OCI-LY7 (cell line): ENCODE results near the gene GARRE1. TPM values are rescaled to one million over a fixed set of nuclear protein-coding genes. Genes with fewer than 3 reads are reported as not detected.

ENCODE experiments used
- BruUV-seq: library from RNA; stranded (reverse); fragments of 400-500 nt; replicated peaks from 2 replicates; lab custom pipeline; 2021; lab: Mats Ljungman, UMichigan
- CTCF ChIA-PET: fragments of 300-600 bp; sonication (Branson Sonifier 250); formaldehyde crosslinking; loops from one replicate; lab custom pipeline; 2022; ENCODE audit warnings: antibody characterized with exemption; ENCODE audit not compliant: unreplicated experiment; lab: Charles Lee
- POLR2A ChIA-PET: fragments of 300-600 bp; sonication (Branson Sonifier 250); formaldehyde crosslinking; loops from one replicate; lab custom pipeline; 2022; ENCODE audit warnings: antibody characterized with exemption; lab: Charles Lee
- DNase-seq: peaks from one replicate; pipeline ENCODE4 v3.0.0-alpha.2; 2015; ENCODE audit warnings: low spot score
- H2AFZ ChIP-seq: fragments of 200-600 bp; sonication (generic), shearing (Covaris generic); 2 replicates; pipeline ENCODE4 v1.6.1; 2014; ENCODE audit warnings: mild to moderate bottlenecking, antibody characterized with exemption, low read length, moderate library complexity
- H3K27ac ChIP-seq: fragments of 200-600 bp; sonication (generic); 2 replicates; pipeline ENCODE4 v1.5.1; 2014; ENCODE audit warnings: mixed run types, low read depth, mild to moderate bottlenecking, moderate library complexity, low read length, inconsistent platforms; ENCODE audit not compliant: poor library complexity, severe bottlenecking
- H3K36me3 ChIP-seq: fragments of 200-600 bp; sonication (generic); 2 replicates; pipeline ENCODE4 v1.6.1; 2014; ENCODE audit warnings: mild to moderate bottlenecking, antibody characterized with exemption, low read length, moderate library complexity, mixed read lengths; ENCODE audit not compliant: insufficient read depth
- H3K4me1 ChIP-seq: fragments of 200-600 bp; sonication (generic); 2 replicates; pipeline ENCODE4 v1.5.1; 2014; ENCODE audit warnings: mild to moderate bottlenecking, low read length; ENCODE audit not compliant: insufficient read depth, poor library complexity, severe bottlenecking
- H3K4me2 ChIP-seq: fragments of 200-600 bp; sonication (generic); 2 replicates; pipeline ENCODE4 v1.6.1; 2014; ENCODE audit warnings: mild to moderate bottlenecking, low read length
- H3K4me3 ChIP-seq: fragments of 200-600 bp; sonication (generic); 2 replicates; pipeline ENCODE4 v1.5.1; 2014; ENCODE audit warnings: mild to moderate bottlenecking, low read depth, low read length; ENCODE audit not compliant: poor library complexity, severe bottlenecking
- H3K79me2 ChIP-seq: fragments of 200-600 bp; sonication (generic); 2 replicates; pipeline ENCODE4 v1.6.1; 2016; ENCODE audit warnings: low read depth, mild to moderate bottlenecking, low read length, moderate library complexity, mixed read lengths; ENCODE audit not compliant: insufficient read depth
- H3K9me2 ChIP-seq: fragments of 200-600 bp; sonication (generic); 2 replicates; pipeline ENCODE4 v1.6.1; 2016; ENCODE audit warnings: mild to moderate bottlenecking, low read length, mixed read lengths; ENCODE audit not compliant: insufficient read depth
- H3K9me3 ChIP-seq: fragments of 200-600 bp; sonication (generic); 2 replicates; pipeline ENCODE4 v1.6.1; 2014; ENCODE audit warnings: mild to moderate bottlenecking, mixed run types, low read length, mixed read lengths
- H4K20me1 ChIP-seq: fragments of 200-600 bp; sonication (generic); 2 replicates; pipeline ENCODE4 v1.6.1; 2014; ENCODE audit warnings: mild to moderate bottlenecking, antibody characterized with exemption, low read length, moderate library complexity, mixed read lengths; ENCODE audit not compliant: insufficient read depth
- CTCF ChIP-seq: fragments of 200-600 bp; sonication (generic); conservative IDR thresholded peaks from 2 replicates; pipeline ENCODE4 v1.5.1; 2014; ENCODE audit warnings: mild to moderate bottlenecking, antibody characterized with exemption, low read length, moderate library complexity, mixed read lengths
- EZH2phosphoT487 ChIP-seq: fragments of 200-600 bp; sonication (generic); IDR thresholded peaks from 2 replicates; pipeline ENCODE4 v1.6.1; 2018; ENCODE audit warnings: low read depth, borderline replicate concordance, mild to moderate bottlenecking, mixed run types, antibody characterized with exemption, low read length, moderate library complexity, mixed read lengths
- intact Hi-C: fragments of 100-400 bp; cut with micrococcal nuclease; formaldehyde crosslinking; loops from one replicate; pipeline ENCODE4 v1.10.0; 2022; ENCODE audit not compliant: unreplicated experiment
- total RNA-seq, 2 experiments: library from RNA; depleted of rRNA in 1 of 2; stranded (reverse); fragments of >200 nt in 1 of 2; shearing (Covaris generic) in 1 of 2; gene quantifications; 2 replicates each; pipeline ENCODE4 v1.2.3, GENCODE V29; 2014 to 2022

The GARRE1 gene
- total RNA-seq, 2 experiments from 2014 or later = 15.4 to 18.8 TPM

DNA sequence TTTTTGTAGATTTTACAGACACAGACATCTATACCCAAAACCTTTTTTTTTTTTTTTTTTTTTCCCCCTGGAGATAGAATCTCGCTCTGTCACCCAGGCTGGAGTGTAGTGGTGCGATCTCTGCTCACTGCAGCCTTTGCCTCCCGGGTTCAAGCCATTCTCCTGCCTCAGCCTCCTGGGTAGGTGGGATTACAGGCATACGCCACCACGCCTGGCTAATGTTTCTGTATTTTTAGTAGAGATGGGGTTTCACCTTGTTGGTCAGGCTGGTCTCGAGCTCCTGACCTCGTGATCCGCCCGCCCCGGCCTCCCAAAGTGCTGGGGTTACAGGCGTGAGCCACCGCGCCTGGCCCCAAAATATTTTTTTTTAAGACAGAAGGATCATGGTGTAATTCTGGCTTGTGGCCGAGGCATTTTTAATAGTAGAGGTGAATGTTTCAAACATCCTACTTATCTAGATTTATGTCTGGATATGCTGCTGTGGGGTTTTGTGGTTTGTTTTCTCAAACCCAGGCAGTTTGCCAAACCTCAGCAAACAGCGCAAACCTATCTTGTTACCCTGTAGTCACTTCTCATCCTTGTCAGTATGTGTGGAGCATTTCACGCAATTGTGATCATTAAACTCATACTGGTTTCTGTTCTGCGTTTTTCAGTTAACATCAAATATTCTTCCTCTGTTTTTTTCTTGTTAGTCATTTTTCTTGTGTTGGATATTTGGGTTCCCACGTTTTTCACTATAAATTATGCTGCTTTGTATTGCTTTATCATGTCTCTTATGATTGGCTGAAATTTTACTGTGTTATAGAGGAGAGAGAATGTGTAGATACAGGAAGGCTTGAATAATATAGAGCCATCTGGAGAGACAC lies 36.2 kb upstream of the GARRE1 start:
- Histone ChIP-seq H3K79me2 (peaks cover 8% of the 10 kb centered on the region; the same call in 1 of the 2 replicates), H3K4me3 (no peak overlapping the region), H3K36me3 (peaks cover 90% of the 10 kb centered on the region), H3K4me2 (no peak overlapping the region), H3K27ac (peak overlapping the region; percentile 8), H3K4me1 (no peaks in the 10 kb centered on the region), H2AFZ (no peak overlapping the region), H3K9me3 (no peaks in the 10 kb centered on the region), H3K9me2 (no peaks in the 10 kb centered on the region), H4K20me1 (no peaks in the 10 kb centered on the region)
- intact Hi-C loops = no loop called here
- DNase-seq = no peak
- POLR2A ChIA-PET = interaction anchor here (0.6 kb wide), 2 partner anchors 16 to 42 kb away, joined by 3 read pairs; no protein-coding TSS in a partner anchor
- CTCF ChIA-PET = no interaction called here
- no TSS peak for BruUV-seq
- TF ChIP-seq EZH2phosphoT487 = no peak
- TF ChIP-seq CTCF = no peak

DNA sequence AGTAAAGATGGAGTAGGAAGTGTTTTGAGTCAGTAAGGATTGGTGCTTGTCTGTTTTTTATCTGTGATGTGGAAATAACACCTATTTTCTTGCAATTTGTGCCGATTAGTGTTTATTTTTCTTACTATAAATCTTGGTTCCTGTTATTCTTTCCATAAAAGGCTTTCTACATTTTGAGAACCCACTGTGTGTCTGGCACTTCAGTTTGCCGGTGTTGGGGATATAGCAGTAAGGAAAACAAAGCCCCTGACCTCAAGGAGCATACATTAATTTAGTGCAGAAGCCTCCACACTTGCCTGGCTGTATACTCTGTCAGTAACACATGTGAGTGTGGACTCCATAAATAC lies 35.6 kb upstream of the GARRE1 start:
- DNase-seq = no peak
- no peak overlapping the region for H3K4me3 ChIP-seq
- peak overlapping the region; percentile 8 for H3K27ac ChIP-seq
- no peaks in the 10 kb centered on the region for H3K9me2 ChIP-seq
- POLR2A ChIA-PET = interaction anchor here (0.6 to 1.3 kb wide), 5 partner anchors 10 to 124 kb away, joined by 3 to 5 read pairs (median 5); no protein-coding TSS in a partner anchor
- H3K4me1 ChIP-seq = no peaks in the 10 kb centered on the region
- H4K20me1 ChIP-seq = no peaks in the 10 kb centered on the region
- no peaks in the 10 kb centered on the region for H3K9me3 ChIP-seq
- no peak overlapping the region for H2AFZ ChIP-seq
- intact Hi-C loops = no loop called here
- no TSS peak for BruUV-seq
- H3K79me2 ChIP-seq = peaks cover 8% of the 10 kb centered on the region; the same call in 1 of the 2 replicates
- TF ChIP-seq EZH2phosphoT487 (no peak), CTCF (no peak)
- H3K36me3 ChIP-seq = peaks cover 90% of the 10 kb centered on the region
- H3K4me2 ChIP-seq = no peak overlapping the region
- CTCF ChIA-PET = no interaction called here
